ENCODE data around the gene C17orf107. TPM values are rescaled to one million over a fixed set of nuclear protein-coding genes. Genes with fewer than 3 reads are reported as not detected.

Gene C17orf107
- total and polyA plus RNA-seq, 2 experiments from 2014 or later: 8.8 to 9.1 TPM

DNA sequence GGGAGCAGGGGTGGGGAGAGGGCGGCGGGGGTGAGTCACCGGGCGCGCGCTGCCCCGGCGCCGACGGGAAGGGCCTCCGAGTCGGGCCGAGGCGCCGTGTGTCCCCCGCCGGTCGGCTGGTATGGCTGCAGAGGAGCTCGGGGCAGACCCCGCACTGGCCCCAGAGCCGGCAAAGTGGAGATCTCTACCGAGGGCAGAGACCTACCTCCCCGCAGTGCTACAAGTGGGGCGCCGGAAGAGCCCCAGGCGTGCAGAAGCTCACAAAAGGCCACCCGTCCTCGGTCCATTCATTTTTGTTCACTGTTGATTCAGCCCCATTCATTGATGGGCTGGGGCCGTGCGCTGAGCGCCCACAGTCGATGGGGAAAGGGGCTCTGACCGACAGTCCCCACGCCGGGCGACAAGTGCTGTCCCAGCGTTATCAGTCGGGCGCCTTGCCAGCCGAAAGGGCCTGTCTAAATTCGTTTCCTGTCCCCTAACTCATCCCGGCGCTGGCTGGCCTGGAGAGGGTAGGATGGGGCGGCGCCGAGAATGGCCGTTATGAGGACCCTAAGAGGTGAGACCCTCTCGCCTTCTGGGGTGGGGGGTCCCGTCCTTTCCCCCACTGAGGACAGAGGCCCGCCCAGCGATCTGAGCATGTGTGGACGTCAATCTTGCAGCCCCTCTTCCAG, 50.9 kb downstream of the C17orf107 start:
- Histone ChIP-seq H3K27ac (peak overlapping the region; percentile 100), H3K4me1 (ENCODE audit: insufficient read depth) (peaks cover 28% of the 10 kb centered on the region), H4K20me1 (ENCODE audit: insufficient read depth, poor library complexity, severe bottlenecking) (peaks cover 16% of the 10 kb centered on the region), H3K36me3 (replicated peaks; ENCODE audit: insufficient read depth, low read depth) (no peaks in the 10 kb centered on the region), H3K79me2 (peaks cover 31% of the 10 kb centered on the region), H3K9me2 (replicated peaks; ENCODE audit: insufficient read depth) (no peaks in the 10 kb centered on the region), H3K27me3 (no peaks in the 10 kb centered on the region), H3K4me2 (peak overlapping the region; percentile 86), H2AFZ (peak overlapping the region; percentile 72), H3K4me3 (peak overlapping the region; percentile 61), H3K9me3 (ENCODE audit: low read depth) (no peaks in the 10 kb centered on the region)
- DNase-seq (ENCODE audit: low spot score): peak; percentile 59
- TF ChIP-seq EZH2 (IDR thresholded peaks at IDR 0.05; ENCODE audit: borderline replicate concordance) (no peak), EZH2phosphoT487 (IDR thresholded peaks at IDR 0.05; ENCODE audit: low read depth, severe bottlenecking, unreplicated experiment) (no peak)
- TF ChIP-seq, protein P1, sequence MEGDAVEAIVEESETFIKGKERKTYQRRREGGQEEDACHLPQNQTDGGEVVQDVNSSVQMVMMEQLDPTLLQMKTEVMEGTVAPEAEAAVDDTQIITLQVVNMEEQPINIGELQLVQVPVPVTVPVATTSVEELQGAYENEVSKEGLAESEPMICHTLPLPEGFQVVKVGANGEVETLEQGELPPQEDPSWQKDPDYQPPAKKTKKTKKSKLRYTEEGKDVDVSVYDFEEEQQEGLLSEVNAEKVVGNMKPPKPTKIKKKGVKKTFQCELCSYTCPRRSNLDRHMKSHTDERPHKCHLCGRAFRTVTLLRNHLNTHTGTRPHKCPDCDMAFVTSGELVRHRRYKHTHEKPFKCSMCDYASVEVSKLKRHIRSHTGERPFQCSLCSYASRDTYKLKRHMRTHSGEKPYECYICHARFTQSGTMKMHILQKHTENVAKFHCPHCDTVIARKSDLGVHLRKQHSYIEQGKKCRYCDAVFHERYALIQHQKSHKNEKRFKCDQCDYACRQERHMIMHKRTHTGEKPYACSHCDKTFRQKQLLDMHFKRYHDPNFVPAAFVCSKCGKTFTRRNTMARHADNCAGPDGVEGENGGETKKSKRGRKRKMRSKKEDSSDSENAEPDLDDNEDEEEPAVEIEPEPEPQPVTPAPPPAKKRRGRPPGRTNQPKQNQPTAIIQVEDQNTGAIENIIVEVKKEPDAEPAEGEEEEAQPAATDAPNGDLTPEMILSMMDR (IDR thresholded peaks at IDR 0.05; ENCODE audit: poor library complexity): no peak
- WGBS (ENCODE audit: low lambda C conversion rate, missing lambda C conversion rate): 7% methylated on average over 33 of the region's 52 CpGs

DNA sequence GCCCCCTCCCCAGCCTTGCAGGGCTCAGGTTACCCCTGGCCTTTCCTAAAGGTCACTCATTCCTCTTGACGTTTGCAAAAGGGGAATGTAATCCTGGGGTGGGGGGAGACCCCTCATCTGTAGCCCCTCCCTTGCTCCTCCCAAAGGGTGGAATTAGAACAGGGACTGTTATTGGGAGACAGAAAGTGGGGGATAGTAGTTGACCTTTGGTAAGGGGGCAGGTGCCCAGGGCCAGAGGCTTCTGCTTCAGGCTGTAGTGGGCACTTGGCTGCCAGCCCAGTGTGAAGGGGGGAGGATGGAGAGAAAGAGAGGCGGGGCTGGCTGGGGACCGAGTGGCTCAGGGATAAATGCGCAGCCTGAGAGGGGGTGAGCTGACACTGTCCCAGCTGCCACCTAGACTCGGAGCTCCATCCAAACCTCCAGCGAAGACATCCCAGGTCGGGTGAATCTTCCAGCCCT, 51.4 kb downstream of the C17orf107 start, which contains the start of gene ENO3:
Gene ENO3 (plus strand): TSS at position 374 of the 459 bp plus-strand sequence. CDS start 711 bp downstream, outside the sequence.
- Histone ChIP-seq H3K9me3 (ENCODE audit: low read depth) (no peaks in the 10 kb centered on the region), H3K27ac (peak within 1 kb of the TSS; percentile 100), H3K4me2 (peak within 1 kb of the TSS; percentile 86), H2AFZ (peak within 1 kb of the TSS; percentile 72), H3K27me3 (no peaks in the 10 kb centered on the region), H3K4me1 (ENCODE audit: insufficient read depth) (peaks cover 22% of the 10 kb centered on the region), H3K9me2 (replicated peaks; ENCODE audit: insufficient read depth) (no peaks in the 10 kb centered on the region), H3K4me3 (peak within 1 kb of the TSS; percentile 61), H4K20me1 (ENCODE audit: insufficient read depth, poor library complexity, severe bottlenecking) (peaks cover 10% of the 10 kb centered on the region), H3K36me3 (replicated peaks; ENCODE audit: insufficient read depth, low read depth) (no peaks in the 10 kb centered on the region), H3K79me2 (peaks cover 25% of the 10 kb centered on the region)
- peak; percentile 45 for DNase-seq (ENCODE audit: low spot score)
- 43% methylated on average over 6 of the region's 7 CpGs for WGBS (ENCODE audit: low lambda C conversion rate, missing lambda C conversion rate)
- TF ChIP-seq, protein P1 (IDR thresholded peaks at IDR 0.05; ENCODE audit: poor library complexity): no peak
- no peak for TF ChIP-seq EZH2 (IDR thresholded peaks at IDR 0.05; ENCODE audit: borderline replicate concordance)
- TF ChIP-seq EZH2phosphoT487 (IDR thresholded peaks at IDR 0.05; ENCODE audit: low read depth, severe bottlenecking, unreplicated experiment): no peak

DNA sequence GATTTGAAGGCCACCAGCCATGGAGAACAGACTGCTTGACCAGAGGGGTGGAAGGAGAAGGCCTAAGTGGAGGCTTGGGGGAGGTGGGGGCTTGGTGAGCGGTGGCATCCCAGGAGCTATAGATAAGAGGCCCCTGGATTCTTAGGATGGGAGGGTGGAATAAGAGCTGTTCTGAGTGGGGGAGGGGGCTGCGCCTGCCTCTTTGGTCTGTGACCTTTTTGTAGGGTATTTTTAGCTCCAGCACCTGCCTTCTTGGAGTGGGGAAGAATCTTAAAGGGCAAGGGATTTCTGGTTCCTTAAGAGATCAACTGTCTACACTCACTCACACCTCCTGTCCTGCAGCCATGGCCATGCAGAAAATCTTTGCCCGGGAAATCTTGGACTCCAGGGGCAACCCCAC, 52.1 kb downstream of the C17orf107 start:
- H3K4me1 ChIP-seq (ENCODE audit: insufficient read depth): peaks cover 16% of the 10 kb centered on the region
- peaks cover 18% of the 10 kb centered on the region for H3K79me2 ChIP-seq
- H3K4me2 ChIP-seq: peak overlapping the region; percentile 86
- H3K9me3 ChIP-seq (ENCODE audit: low read depth): no peaks in the 10 kb centered on the region
- no peaks in the 10 kb centered on the region for H3K27me3 ChIP-seq
- no peak overlapping the region for H3K4me3 ChIP-seq
- TF ChIP-seq EZH2phosphoT487 (IDR thresholded peaks at IDR 0.05; ENCODE audit: low read depth, severe bottlenecking, unreplicated experiment) (no peak), EZH2 (IDR thresholded peaks at IDR 0.05; ENCODE audit: borderline replicate concordance) (no peak)
- TF ChIP-seq, protein P1 (IDR thresholded peaks at IDR 0.05; ENCODE audit: poor library complexity): no peak
- H3K27ac ChIP-seq: no peak overlapping the region
- no peaks in the 10 kb centered on the region for H3K36me3 ChIP-seq (replicated peaks; ENCODE audit: insufficient read depth, low read depth)
- WGBS (ENCODE audit: low lambda C conversion rate, missing lambda C conversion rate): 81% methylated on average over 3 of the region's 3 CpGs
- no peaks in the 10 kb centered on the region for H3K9me2 ChIP-seq (replicated peaks; ENCODE audit: insufficient read depth)
- peaks cover 5% of the 10 kb centered on the region for H4K20me1 ChIP-seq (ENCODE audit: insufficient read depth, poor library complexity, severe bottlenecking)
- no peak for DNase-seq (ENCODE audit: low spot score)
- no peak overlapping the region for H2AFZ ChIP-seq

Other genes with a start within 250 kb of the C17orf107 start
- gene PELP1, start 195.4 kb upstream of the C17orf107 start, total RNA-seq: 17.6 and 18.5 TPM in 2 replicates
- 35.2 and 42.9 TPM in 2 replicates for gene PELP1, start 195.4 kb upstream of the C17orf107 start, polyA plus RNA-seq
- 15.3 and 17.4 TPM in 2 replicates for gene ARRB2, start 188.9 kb upstream of the C17orf107 start, total RNA-seq
- gene ARRB2, start 188.9 kb upstream of the C17orf107 start, polyA plus RNA-seq: 20.0 and 21.1 TPM in 2 replicates
- gene MED11, start 168.1 kb upstream of the C17orf107 start, total RNA-seq: 36.3 and 36.9 TPM in 2 replicates
- gene MED11, start 168.1 kb upstream of the C17orf107 start, polyA plus RNA-seq: 39.4 and 42.7 TPM in 2 replicates
- 1.6 and 2.9 TPM in 2 replicates for gene ZMYND15, start 159.7 kb upstream of the C17orf107 start, total RNA-seq
- 4.1 and 4.8 TPM in 2 replicates for gene ZMYND15, start 159.7 kb upstream of the C17orf107 start, polyA plus RNA-seq
- gene CXCL16, start 159.6 kb upstream of the C17orf107 start, total RNA-seq: 38.7 and 39.9 TPM in 2 replicates
- 73.2 and 82.5 TPM in 2 replicates for gene CXCL16, start 159.6 kb upstream of the C17orf107 start, polyA plus RNA-seq
- 16.7 and 20.8 TPM in 2 replicates for gene TM4SF5, start 127.7 kb upstream of the C17orf107 start, total RNA-seq
- 42.6 and 54.0 TPM in 2 replicates for gene TM4SF5, start 127.7 kb upstream of the C17orf107 start, polyA plus RNA-seq
- 0.33 TPM in 1 of 2 replicates, not detected in the other for gene VMO1, start 113.2 kb upstream of the C17orf107 start, total RNA-seq
- gene VMO1, start 113.2 kb upstream of the C17orf107 start, polyA plus RNA-seq: 2.7 and 4.3 TPM in 2 replicates
- 36.4 and 40.1 TPM in 2 replicates for gene GLTPD2, start 110.6 kb upstream of the C17orf107 start, total RNA-seq
- 80.7 and 100.0 TPM in 2 replicates for gene GLTPD2, start 110.6 kb upstream of the C17orf107 start, polyA plus RNA-seq
- gene PSMB6, start 103.4 kb upstream of the C17orf107 start, total RNA-seq: 126 and 154 TPM in 2 replicates
- 287 and 295 TPM in 2 replicates for gene PSMB6, start 103.4 kb upstream of the C17orf107 start, polyA plus RNA-seq
- 13.9 and 25.2 TPM in 2 replicates for gene PLD2, start 92.4 kb upstream of the C17orf107 start, total RNA-seq
- gene PLD2, start 92.4 kb upstream of the C17orf107 start, polyA plus RNA-seq: 21.8 and 27.3 TPM in 2 replicates
- gene MINK1, start 66.2 kb upstream of the C17orf107 start, total RNA-seq: 24.4 and 45.3 TPM in 2 replicates
- 39.7 and 49.4 TPM in 2 replicates for gene MINK1, start 66.2 kb upstream of the C17orf107 start, polyA plus RNA-seq
- gene CHRNE, start 3.6 kb downstream of the C17orf107 start, total RNA-seq: 0.60 and 1.0 TPM in 2 replicates
- 0.83 and 1.2 TPM in 2 replicates for gene CHRNE, start 3.6 kb downstream of the C17orf107 start, polyA plus RNA-seq
- gene GP1BA, start 32.7 kb downstream of the C17orf107 start, total RNA-seq: not detected in 2 replicates
- 0.06 TPM in 1 of 2 replicates, not detected in the other for gene GP1BA, start 32.7 kb downstream of the C17orf107 start, polyA plus RNA-seq
- gene SLC25A11, start 40.5 kb downstream of the C17orf107 start, total RNA-seq: 42.9 and 59.5 TPM in 2 replicates
- gene SLC25A11, start 40.5 kb downstream of the C17orf107 start, polyA plus RNA-seq: 78.7 and 84.8 TPM in 2 replicates
- gene RNF167, start 40.7 kb downstream of the C17orf107 start, total RNA-seq: 59.2 and 65.1 TPM in 2 replicates
- 66.5 and 75.3 TPM in 2 replicates for gene RNF167, start 40.7 kb downstream of the C17orf107 start, polyA plus RNA-seq
- 244 and 280 TPM in 2 replicates for gene PFN1, start 49.0 kb downstream of the C17orf107 start, total RNA-seq
- gene PFN1, start 49.0 kb downstream of the C17orf107 start, polyA plus RNA-seq: 706 and 713 TPM in 2 replicates
- gene ENO3, start 51.6 kb downstream of the C17orf107 start, total RNA-seq: 16.3 and 18.7 TPM in 2 replicates
- 30.2 and 40.4 TPM in 2 replicates for gene ENO3, start 51.6 kb downstream of the C17orf107 start, polyA plus RNA-seq
- gene SPAG7, start 68.3 kb downstream of the C17orf107 start, total RNA-seq: 64.3 and 85.7 TPM in 2 replicates
- gene SPAG7, start 68.3 kb downstream of the C17orf107 start, polyA plus RNA-seq: 194 and 224 TPM in 2 replicates
- 6.9 and 12.5 TPM in 2 replicates for gene CAMTA2, start 88.1 kb downstream of the C17orf107 start, total RNA-seq
- gene CAMTA2, start 88.1 kb downstream of the C17orf107 start, polyA plus RNA-seq: 45.6 and 47.5 TPM in 2 replicates
- gene INCA1, start 98.0 kb downstream of the C17orf107 start, total RNA-seq: 1.6 and 2.7 TPM in 2 replicates
- gene INCA1, start 98.0 kb downstream of the C17orf107 start, polyA plus RNA-seq: 4.1 and 5.5 TPM in 2 replicates
- 51.3 and 59.4 TPM in 2 replicates for gene KIF1C, start 98.4 kb downstream of the C17orf107 start, total RNA-seq
- gene KIF1C, start 98.4 kb downstream of the C17orf107 start, polyA plus RNA-seq: 65.2 and 75.9 TPM in 2 replicates
- 0.13 TPM in 1 of 2 replicates, not detected in the other for gene SLC52A1, start 135.9 kb downstream of the C17orf107 start, total RNA-seq
- gene SLC52A1, start 135.9 kb downstream of the C17orf107 start, polyA plus RNA-seq: 0.16 TPM in 1 of 2 replicates, not detected in the other
- 0.12 and 0.23 TPM in 2 replicates for gene ZFP3, start 178.9 kb downstream of the C17orf107 start, total RNA-seq
- 0.24 and 0.32 TPM in 2 replicates for gene ZFP3, start 178.9 kb downstream of the C17orf107 start, polyA plus RNA-seq
- gene ZNF232, start 212.3 kb downstream of the C17orf107 start, total RNA-seq: 10.1 and 11.8 TPM in 2 replicates
- 8.1 and 12.0 TPM in 2 replicates for gene ZNF232, start 212.3 kb downstream of the C17orf107 start, polyA plus RNA-seq
- gene USP6, start 216.5 kb downstream of the C17orf107 start, total RNA-seq: 0.07 and 0.12 TPM in 2 replicates
- 0.11 and 0.34 TPM in 2 replicates for gene USP6, start 216.5 kb downstream of the C17orf107 start, polyA plus RNA-seq

Measured in hepatocyte (in vitro differentiated cells).